ENCODE data around the gene F5.

F5 gene

GRCh38 chr1:169521226-169521625, 65.1 kb downstream of the F5 start:
- Histone ChIP-seq H3K36me3 (ENCODE audit: control insufficient read depth, insufficient read depth, low read length) (no peaks in the 10 kb centered on the region), H3K9me3 (ENCODE audit: control insufficient read depth, insufficient read depth, low read depth, low read length) (no peaks in the 10 kb centered on the region), H3K4me1 (ENCODE audit: control insufficient read depth, insufficient read depth, low read length) (no peaks in the 10 kb centered on the region), H3K27ac (ENCODE audit: low read depth, low read length) (no peak overlapping the region), H3K9ac (ENCODE audit: low read length) (no peak overlapping the region), H3K4me3 (ENCODE audit: low read depth, low read length) (no peak overlapping the region), H3K27me3 (ENCODE audit: control insufficient read depth, insufficient read depth, low read length) (no peaks in the 10 kb centered on the region)

DNA sequence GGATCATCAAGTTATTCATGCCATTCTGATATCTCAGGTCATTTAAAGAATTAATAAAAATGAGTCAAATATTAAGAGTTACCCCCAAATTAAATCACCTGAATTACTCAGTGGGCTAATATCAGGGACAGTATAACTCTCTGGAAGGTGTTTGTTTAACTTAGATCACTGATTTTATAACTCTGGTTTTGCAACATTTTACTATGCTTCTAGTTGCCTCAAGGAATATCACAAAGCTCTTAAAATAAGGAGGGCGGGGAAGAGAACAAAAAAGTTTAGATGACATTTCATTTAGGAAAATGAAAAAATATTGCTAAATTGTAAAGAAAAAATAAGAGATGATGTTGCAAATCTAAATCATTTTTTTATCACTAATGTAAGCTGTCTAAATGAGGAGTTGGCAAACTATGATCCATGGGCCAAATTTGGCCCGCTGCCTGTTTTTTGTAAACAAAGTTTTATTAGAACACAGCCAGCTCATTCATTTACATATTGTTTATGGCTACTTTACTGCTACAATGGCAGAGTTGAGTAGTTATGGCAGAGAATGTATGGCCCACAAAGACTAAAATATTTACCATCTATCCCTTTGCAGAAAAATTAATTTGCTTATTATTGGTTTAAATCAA, 68.6 kb downstream of the F5 start:
- Histone ChIP-seq H3K9me3 (ENCODE audit: control insufficient read depth, insufficient read depth, low read depth, low read length) (no peaks in the 10 kb centered on the region), H3K4me1 (ENCODE audit: control insufficient read depth, insufficient read depth, low read length) (no peaks in the 10 kb centered on the region), H3K27ac (ENCODE audit: low read depth, low read length) (no peak overlapping the region), H3K27me3 (ENCODE audit: control insufficient read depth, insufficient read depth, low read length) (no peaks in the 10 kb centered on the region), H3K4me3 (ENCODE audit: low read depth, low read length) (no peak overlapping the region), H3K36me3 (ENCODE audit: control insufficient read depth, insufficient read depth, low read length) (no peaks in the 10 kb centered on the region), H3K9ac (ENCODE audit: low read length) (no peak overlapping the region)

GRCh38 chr1:169515641-169516040, 70.6 kb downstream of the F5 start:
- no peaks in the 10 kb centered on the region for H3K9me3 ChIP-seq (ENCODE audit: control insufficient read depth, insufficient read depth, low read depth, low read length)
- no peaks in the 10 kb centered on the region for H3K4me1 ChIP-seq (ENCODE audit: control insufficient read depth, insufficient read depth, low read length)
- no peak overlapping the region for H3K27ac ChIP-seq (ENCODE audit: low read depth, low read length)
- H3K4me3 ChIP-seq (ENCODE audit: low read depth, low read length): no peak overlapping the region
- H3K36me3 ChIP-seq (ENCODE audit: control insufficient read depth, insufficient read depth, low read length): no peaks in the 10 kb centered on the region
- H3K27me3 ChIP-seq (ENCODE audit: control insufficient read depth, insufficient read depth, low read length): no peaks in the 10 kb centered on the region
- H3K9ac ChIP-seq (ENCODE audit: low read length): no peak overlapping the region

DNA sequence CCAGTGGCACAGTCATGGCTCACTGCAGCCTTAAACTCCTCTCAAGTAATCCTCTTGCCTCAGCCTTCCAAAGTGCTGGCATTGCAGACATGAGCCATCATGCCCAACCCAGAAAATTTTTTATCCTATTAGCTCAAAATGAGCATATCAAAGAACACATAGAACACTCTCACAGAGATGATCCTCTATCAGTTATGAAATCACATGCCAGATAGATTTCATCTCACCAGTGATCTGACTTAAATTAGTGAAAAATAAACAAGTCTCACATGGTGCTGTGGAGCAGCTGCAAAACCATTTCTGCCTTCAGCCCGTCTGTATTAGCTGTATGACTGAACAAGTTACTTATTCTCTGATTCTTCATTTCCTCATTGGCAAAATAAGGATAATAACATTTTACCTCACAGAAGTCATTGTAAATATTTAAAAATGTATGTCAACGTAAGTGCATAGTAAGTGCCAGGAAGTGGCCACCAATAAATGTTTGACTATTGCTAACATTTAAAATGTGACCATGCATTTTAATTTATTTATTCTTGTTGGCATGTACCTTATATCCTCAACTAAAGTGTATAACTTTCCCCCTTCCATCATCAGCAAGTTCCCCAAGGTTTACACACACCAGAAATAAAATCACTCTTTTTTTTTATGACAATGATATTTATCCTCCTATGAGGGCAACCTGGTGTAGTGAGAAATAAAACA, 71.6 kb downstream of the F5 start:
- Histone ChIP-seq H3K27me3 (ENCODE audit: control insufficient read depth, insufficient read depth, low read length) (no peaks in the 10 kb centered on the region), H3K4me1 (ENCODE audit: control insufficient read depth, insufficient read depth, low read length) (no peaks in the 10 kb centered on the region), H3K9ac (ENCODE audit: low read length) (no peak overlapping the region), H3K9me3 (ENCODE audit: control insufficient read depth, insufficient read depth, low read depth, low read length) (no peaks in the 10 kb centered on the region), H3K36me3 (ENCODE audit: control insufficient read depth, insufficient read depth, low read length) (no peaks in the 10 kb centered on the region), H3K27ac (ENCODE audit: low read depth, low read length) (no peak overlapping the region), H3K4me3 (ENCODE audit: low read depth, low read length) (no peak overlapping the region)

DNA sequence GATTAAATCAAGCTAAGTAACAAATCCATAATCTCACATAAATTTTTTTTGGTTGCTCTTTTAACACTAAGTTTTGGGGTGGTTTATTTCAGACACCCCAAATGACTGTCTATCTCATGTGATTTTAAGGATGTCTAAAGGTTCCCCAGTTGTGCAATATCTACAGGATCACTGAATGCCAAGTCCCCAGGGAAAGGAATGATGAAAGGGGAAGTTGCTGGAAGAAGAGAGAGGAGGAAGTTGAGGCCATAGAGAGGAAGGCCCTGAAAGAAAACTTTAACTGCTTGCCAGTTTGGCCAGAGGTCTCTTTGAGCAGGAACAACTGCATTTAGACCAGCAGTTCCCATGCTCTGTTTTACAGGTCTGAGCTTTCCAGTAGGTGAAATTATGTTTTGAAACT, 73.1 kb downstream of the F5 start:
- Histone ChIP-seq H3K27ac (ENCODE audit: low read depth, low read length) (no peak overlapping the region), H3K9ac (ENCODE audit: low read length) (no peak overlapping the region), H3K9me3 (ENCODE audit: control insufficient read depth, insufficient read depth, low read depth, low read length) (no peaks in the 10 kb centered on the region), H3K4me3 (ENCODE audit: low read depth, low read length) (no peak overlapping the region), H3K36me3 (ENCODE audit: control insufficient read depth, insufficient read depth, low read length) (no peaks in the 10 kb centered on the region), H3K4me1 (ENCODE audit: control insufficient read depth, insufficient read depth, low read length) (no peaks in the 10 kb centered on the region), H3K27me3 (ENCODE audit: control insufficient read depth, insufficient read depth, low read length) (no peaks in the 10 kb centered on the region)

- no peak overlapping the region for H3K27ac ChIP-seq (ENCODE audit: low read depth, low read length)
- H3K36me3 ChIP-seq (ENCODE audit: control insufficient read depth, insufficient read depth, low read length): no peaks in the 10 kb centered on the region
These were observed 74.8 kb downstream of the F5 start for GRCh38 chr1:169511316-169512005.

DNA sequence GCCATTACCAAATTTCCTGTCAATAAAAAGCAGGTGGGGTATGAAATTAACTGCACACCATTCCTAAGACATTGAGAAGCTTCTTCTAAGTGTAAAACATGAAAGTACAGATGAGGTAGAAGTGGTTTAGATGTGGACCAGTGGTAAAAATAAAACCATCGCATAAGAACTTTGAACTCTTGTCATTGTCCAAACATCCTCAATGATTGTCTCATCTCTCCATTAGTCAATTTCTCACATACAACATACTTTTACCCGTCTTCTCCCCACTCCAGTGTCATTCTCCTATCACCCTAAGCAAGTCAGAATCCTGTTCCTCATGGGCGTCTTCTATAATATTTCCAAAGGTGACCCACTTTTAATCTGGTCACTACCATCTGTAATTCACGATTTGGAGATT, 76.2 kb downstream of the F5 start:
- no peaks in the 10 kb centered on the region for H3K4me1 ChIP-seq (ENCODE audit: control insufficient read depth, insufficient read depth, low read length)
- H3K9ac ChIP-seq (ENCODE audit: low read length): no peak overlapping the region
- no peaks in the 10 kb centered on the region for H3K36me3 ChIP-seq (ENCODE audit: control insufficient read depth, insufficient read depth, low read length)
- no peak overlapping the region for H3K27ac ChIP-seq (ENCODE audit: low read depth, low read length)
- H3K9me3 ChIP-seq (ENCODE audit: control insufficient read depth, insufficient read depth, low read depth, low read length): no peaks in the 10 kb centered on the region
- H3K27me3 ChIP-seq (ENCODE audit: control insufficient read depth, insufficient read depth, low read length): no peaks in the 10 kb centered on the region
- H3K4me3 ChIP-seq (ENCODE audit: low read depth, low read length): no peak overlapping the region

More at GRCh38 chr1:169511316-169512005, 74.8 kb downstream of the F5 start:
- Histone ChIP-seq H3K4me3 (ENCODE audit: low read depth, low read length) (no peak overlapping the region), H3K9me3 (ENCODE audit: control insufficient read depth, insufficient read depth, low read depth, low read length) (no peaks in the 10 kb centered on the region), H3K4me1 (ENCODE audit: control insufficient read depth, insufficient read depth, low read length) (no peaks in the 10 kb centered on the region), H3K27me3 (ENCODE audit: control insufficient read depth, insufficient read depth, low read length) (no peaks in the 10 kb centered on the region), H3K9ac (ENCODE audit: low read length) (no peak overlapping the region)

- H3K27ac ChIP-seq (ENCODE audit: low read depth, low read length): no peak overlapping the region
These were observed 76.9 kb downstream of the F5 start for GRCh38 chr1:169509354-169509753.

GRCh38 chr1:169508432-169509338, 77.6 kb downstream of the F5 start:
- H3K27me3 ChIP-seq (ENCODE audit: control insufficient read depth, insufficient read depth, low read length): no peaks in the 10 kb centered on the region
- no peaks in the 10 kb centered on the region for H3K36me3 ChIP-seq (ENCODE audit: control insufficient read depth, insufficient read depth, low read length)
- no peaks in the 10 kb centered on the region for H3K4me1 ChIP-seq (ENCODE audit: control insufficient read depth, insufficient read depth, low read length)
- no peak overlapping the region for H3K9ac ChIP-seq (ENCODE audit: low read length)
- no peaks in the 10 kb centered on the region for H3K9me3 ChIP-seq (ENCODE audit: control insufficient read depth, insufficient read depth, low read depth, low read length)
- no peak overlapping the region for H3K27ac ChIP-seq (ENCODE audit: low read depth, low read length)
- H3K4me3 ChIP-seq (ENCODE audit: low read depth, low read length): no peak overlapping the region

More at GRCh38 chr1:169509354-169509753, 76.9 kb downstream of the F5 start:
- no peak overlapping the region for H3K4me3 ChIP-seq (ENCODE audit: low read depth, low read length)
- H3K27me3 ChIP-seq (ENCODE audit: control insufficient read depth, insufficient read depth, low read length): no peaks in the 10 kb centered on the region
- H3K36me3 ChIP-seq (ENCODE audit: control insufficient read depth, insufficient read depth, low read length): no peaks in the 10 kb centered on the region
- H3K9me3 ChIP-seq (ENCODE audit: control insufficient read depth, insufficient read depth, low read depth, low read length): no peaks in the 10 kb centered on the region
- H3K4me1 ChIP-seq (ENCODE audit: control insufficient read depth, insufficient read depth, low read length): no peaks in the 10 kb centered on the region
- no peak overlapping the region for H3K9ac ChIP-seq (ENCODE audit: low read length)

DNA sequence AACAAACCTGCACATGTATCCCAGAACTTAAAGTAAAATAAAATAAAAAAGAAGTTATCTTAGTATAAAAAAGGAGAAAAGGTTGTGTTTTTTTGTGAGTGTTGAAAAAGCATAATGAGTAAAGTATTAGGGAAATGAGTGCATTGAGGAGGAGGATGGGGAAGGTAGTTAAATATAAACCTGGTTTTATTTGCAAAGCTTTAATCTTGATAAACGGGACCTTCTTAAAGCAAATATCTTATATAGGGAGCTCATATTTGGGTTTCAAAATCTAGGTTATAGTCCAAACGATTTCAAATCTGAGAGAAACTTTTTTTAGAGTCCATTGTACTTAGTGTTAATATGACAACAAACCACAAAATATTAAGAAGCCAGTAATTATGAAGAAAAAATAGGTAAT, 78.9 kb downstream of the F5 start:
- no peak overlapping the region for H3K4me3 ChIP-seq (ENCODE audit: low read depth, low read length)
- no peaks in the 10 kb centered on the region for H3K4me1 ChIP-seq (ENCODE audit: control insufficient read depth, insufficient read depth, low read length)
- no peak overlapping the region for H3K27ac ChIP-seq (ENCODE audit: low read depth, low read length)
- H3K27me3 ChIP-seq (ENCODE audit: control insufficient read depth, insufficient read depth, low read length): no peaks in the 10 kb centered on the region
- no peak overlapping the region for H3K9ac ChIP-seq (ENCODE audit: low read length)
- no peaks in the 10 kb centered on the region for H3K36me3 ChIP-seq (ENCODE audit: control insufficient read depth, insufficient read depth, low read length)
- H3K9me3 ChIP-seq (ENCODE audit: control insufficient read depth, insufficient read depth, low read depth, low read length): no peaks in the 10 kb centered on the region
